Body of pancreas (tissue), 4 donors: Measurements from ENCODE around the gene PTPRZ1.

Experiments used
- CTCF ChIP-seq, 7 experiments: fragments of 450-650 bp in 4 of 7; fragments of 200-600 bp in 3 of 7; sonication (generic) in 3 of 7; IDR thresholded peaks; one replicate each; pipeline ENCODE4 v1.5.1; 2016 to 2019; ENCODE audit warnings: antibody characterized with exemption in 7 of 7
- POLR2A ChIP-seq, 3 donors: fragments of 450-650 bp; IDR thresholded peaks; one replicate each; pipeline ENCODE4 v1.6.1; 2016; ENCODE audit warnings: antibody characterized with exemption in 3 of 3, mild to moderate bottlenecking in 2 of 3

GRCh38 chr7:122094549-122094948, 221.6 kb downstream of the PTPRZ1 start:
- TF ChIP-seq CTCF (IDR thresholded peaks at IDR 0.05) = no peak
- TF ChIP-seq POLR2A (IDR thresholded peaks at IDR 0.05) = no peak
